Choroid plexus epithelial cell (primary cell): Measurements from ENCODE around the gene PRXL2B.

ENCODE experiments used
- DNase-seq: peaks from one replicate; pipeline ENCODE4 v3.0.0-alpha.2; 2010; ENCODE audit warnings: low read depth
- H3K4me3 ChIP-seq: 2 replicates; pipeline ENCODE4 v1.5.1; 2011; ENCODE audit warnings: low read depth, mild to moderate bottlenecking, control low read depth, low read length, moderate library complexity
- TF ChIP-seq, protein P1 (sequence below): conservative IDR thresholded peaks from 2 replicates; pipeline ENCODE4 v1.5.1; 2011; ENCODE audit warnings: low read depth, mild to moderate bottlenecking, control low read depth, inconsistent platforms, low read length, moderate library complexity

The PRXL2B gene

DNA sequence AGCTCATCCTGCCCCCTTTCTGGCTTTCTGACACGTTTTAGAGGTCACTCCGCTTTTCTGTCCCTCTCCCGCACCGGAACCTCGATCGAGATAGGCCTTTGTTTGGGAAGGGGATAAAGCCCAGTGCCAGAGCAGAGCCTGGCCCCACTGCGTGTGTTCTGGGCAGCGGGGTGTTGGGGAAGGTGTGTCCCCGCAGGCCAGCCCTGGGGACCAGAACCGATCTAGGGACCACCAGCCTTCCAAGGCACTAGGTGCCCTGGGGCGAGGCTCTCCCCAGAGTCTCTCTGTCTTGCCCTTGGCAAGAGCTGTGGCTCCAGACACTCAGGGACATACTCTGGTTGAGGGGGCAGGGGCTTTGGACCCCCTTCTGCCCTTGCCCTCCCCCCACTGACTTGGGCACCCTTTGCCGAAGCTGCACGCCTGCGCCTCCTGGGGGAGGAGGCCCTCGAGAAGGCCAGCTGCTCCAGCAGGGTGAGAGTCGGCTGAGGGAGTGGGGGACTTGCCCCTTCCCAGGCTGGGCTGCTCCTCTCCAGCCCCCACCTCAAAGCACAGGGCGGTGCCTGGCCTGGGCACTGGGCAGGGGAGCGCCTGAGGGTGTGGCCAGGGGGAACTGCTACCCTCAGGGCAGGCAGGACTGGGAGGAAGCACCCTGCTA lies 16.4 kb downstream of the PRXL2B start:
- no peak overlapping the region for H3K4me3 ChIP-seq
- TF ChIP-seq, protein P1, sequence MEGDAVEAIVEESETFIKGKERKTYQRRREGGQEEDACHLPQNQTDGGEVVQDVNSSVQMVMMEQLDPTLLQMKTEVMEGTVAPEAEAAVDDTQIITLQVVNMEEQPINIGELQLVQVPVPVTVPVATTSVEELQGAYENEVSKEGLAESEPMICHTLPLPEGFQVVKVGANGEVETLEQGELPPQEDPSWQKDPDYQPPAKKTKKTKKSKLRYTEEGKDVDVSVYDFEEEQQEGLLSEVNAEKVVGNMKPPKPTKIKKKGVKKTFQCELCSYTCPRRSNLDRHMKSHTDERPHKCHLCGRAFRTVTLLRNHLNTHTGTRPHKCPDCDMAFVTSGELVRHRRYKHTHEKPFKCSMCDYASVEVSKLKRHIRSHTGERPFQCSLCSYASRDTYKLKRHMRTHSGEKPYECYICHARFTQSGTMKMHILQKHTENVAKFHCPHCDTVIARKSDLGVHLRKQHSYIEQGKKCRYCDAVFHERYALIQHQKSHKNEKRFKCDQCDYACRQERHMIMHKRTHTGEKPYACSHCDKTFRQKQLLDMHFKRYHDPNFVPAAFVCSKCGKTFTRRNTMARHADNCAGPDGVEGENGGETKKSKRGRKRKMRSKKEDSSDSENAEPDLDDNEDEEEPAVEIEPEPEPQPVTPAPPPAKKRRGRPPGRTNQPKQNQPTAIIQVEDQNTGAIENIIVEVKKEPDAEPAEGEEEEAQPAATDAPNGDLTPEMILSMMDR, result no peak
- DNase-seq, result no peak

DNA sequence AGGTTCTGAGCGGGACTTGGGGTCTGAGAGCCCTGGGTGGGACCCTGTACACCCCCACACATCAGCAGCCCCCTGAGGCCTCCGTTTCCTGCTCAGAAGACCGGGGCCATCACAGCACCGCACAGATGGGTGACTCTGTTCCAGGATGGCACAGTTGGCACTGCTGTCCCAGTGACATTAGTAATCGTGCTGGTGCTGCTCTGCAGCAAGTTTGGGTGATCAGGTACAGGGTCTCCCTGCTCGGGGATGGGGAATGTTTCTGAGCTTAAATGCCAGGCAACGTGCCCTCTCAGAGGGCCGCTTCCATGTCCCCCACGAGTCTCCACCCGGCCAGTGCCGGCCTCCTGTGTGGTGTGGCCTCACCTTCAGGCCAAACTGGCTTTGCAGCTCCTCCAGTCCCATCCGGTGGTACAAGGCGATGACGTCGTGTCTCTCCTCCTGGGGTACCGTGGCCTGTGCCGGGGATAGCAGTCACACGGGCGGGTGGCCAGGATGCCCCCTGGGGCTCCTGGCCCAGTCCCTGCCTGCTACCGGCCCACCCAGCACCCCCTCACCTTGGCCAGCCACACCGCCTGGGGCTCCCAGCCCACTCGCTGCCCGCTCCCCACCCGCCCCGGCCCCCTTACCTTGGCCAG lies 17.1 kb downstream of the PRXL2B start:
- H3K4me3 ChIP-seq, result no peak overlapping the region
- no peak for DNase-seq
- TF ChIP-seq, protein P1, result no peak

DNA sequence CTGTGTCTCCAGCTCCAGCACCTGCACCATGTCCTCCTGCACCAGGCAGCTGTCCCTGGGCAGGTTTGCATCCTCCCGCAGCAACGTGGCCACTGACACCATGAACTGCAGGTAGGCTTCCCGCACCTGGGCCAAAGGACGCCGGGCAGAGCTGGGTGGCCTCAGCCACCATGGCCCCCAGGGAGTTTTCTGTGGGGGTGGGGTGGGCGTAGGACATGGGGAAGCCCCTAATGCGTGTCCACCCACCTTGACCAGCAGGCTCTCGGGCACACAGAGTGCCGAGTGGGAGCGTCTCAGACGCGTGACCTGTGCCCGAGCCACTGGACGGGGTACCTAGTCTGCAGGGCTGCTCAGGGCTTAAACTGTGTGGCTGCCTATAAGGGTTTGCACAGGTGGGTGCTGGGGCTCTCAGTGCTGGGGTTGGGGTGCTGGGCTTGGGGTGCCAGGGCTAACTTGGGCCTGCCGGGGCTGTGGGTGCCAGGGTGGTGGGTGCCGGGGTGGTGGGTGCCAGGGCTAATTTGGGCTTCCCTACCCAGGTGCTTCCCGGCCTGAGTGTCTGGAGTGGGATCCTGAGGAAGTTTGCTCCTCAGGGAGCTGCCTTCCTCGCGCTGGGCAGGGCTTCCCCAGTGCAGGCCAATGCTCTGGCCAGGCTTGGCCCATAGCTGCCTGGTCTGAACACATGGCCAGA lies 17.7 kb downstream of the PRXL2B start:
- H3K4me3 ChIP-seq, result no peak overlapping the region
- no peak for DNase-seq
- TF ChIP-seq, protein P1, result no peak

DNA sequence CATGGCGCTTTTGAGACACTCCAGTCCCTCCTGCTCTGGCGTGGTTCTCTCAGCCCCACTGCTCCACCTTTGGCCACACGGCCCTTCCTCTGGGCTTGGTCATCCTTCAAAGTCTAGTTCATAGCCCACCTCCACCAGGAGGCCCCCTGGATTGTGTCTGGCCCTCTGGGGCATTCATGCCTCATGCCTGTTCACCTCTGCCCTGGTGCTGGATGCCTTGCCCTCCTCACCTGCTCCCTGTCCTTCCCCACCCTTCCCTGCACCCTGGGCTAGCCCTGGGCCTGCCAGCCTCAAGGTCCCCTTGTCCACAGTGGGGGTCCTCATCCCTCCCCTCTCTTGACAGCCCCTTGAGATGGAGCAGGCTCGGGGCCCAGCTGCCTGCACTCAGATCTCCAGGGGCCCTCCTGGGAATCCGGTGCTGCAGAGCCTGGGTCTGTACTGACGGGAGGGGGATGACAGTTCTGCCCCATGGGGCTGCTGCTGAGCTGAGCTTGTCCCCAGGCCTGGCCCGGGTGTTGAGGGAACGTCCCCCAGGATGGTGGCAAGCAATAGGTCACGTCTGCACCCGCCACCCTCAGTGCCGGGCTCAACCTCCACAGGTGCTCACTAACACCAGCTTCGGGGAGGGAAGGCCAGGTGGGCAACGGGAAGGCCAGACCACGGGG lies 18.4 kb downstream of the PRXL2B start:
- TF ChIP-seq, protein P1, result no peak
- no peak for DNase-seq
- no peak overlapping the region for H3K4me3 ChIP-seq

DNA sequence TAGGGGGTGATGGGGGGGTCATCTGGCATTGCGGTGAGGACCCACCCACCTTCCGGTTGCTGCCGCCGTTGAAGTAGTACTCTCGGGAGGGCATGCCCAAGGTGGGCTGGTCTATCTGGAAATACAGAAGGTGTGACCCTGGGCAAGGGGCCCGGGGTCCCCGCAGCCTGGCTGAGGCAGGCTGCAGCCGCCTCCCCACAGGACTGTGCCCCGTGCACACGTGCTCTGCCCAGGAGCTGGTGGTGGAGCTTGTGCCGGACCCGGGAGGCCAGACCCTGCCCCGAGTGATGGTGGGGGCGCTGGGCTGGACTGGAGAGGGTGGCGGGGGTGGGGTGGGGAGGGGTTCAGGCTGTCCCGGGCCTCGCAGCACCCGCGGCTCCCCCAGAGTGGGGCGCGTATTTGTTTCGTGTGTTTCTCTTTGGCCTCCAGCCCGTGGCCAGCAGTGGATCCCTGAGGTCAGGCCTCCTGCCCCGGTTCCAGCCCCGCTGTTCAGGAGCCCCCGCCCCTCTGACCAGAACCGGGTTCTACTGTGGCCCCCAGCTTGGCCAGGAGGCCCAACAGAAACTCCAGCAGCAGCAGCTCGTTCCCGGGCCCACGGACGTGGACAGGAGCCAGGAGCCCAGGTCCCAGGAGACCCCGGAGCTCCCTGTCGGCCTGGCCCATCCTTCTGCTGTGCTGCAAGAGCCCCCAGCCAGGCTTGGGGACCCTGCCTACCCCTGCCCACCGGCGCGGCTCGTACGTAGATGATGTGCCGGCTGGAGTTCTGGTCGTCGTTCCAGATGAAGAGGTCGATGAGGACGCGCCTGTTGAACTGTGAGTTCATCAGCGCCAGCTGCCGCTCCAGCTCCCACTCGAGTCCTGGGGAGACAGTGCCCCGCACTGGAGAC lies 19.2 kb downstream of the PRXL2B start:
- no peak overlapping the region for H3K4me3 ChIP-seq
- TF ChIP-seq, protein P1, result no peak
- no peak for DNase-seq

DNA sequence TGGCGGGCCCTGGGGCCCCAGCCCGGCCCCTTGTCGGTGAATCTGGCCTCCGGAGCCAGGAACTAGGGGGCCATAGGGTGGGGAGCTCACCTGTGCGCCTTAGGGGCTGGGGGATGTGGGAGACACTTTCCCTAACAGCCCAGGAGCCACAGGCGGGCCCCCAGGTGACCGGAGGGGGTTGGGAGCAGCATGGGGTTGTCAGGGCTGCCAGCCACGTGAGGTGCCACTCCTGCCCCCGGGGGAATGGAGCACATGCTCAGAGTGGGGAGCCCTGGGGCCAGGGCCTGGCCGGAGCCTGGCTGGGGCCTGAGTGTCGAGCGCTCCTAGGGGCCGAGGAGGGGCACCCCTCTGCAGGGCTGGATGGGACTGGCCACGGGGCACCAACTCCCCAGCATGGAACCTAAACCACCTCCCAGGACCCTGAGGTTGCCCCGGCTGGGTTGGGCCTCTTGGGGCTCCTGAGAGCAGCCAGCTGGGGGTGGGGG lies 19.9 kb downstream of the PRXL2B start:
- no peak overlapping the region for H3K4me3 ChIP-seq
- TF ChIP-seq, protein P1, result no peak
- DNase-seq, result no peak
